Muscle of arm (tissue), 12 donors: ENCODE results near the gene CLEC19A. TPM values are rescaled to one million over a fixed set of nuclear protein-coding genes. Genes with fewer than 3 reads are reported as not detected.

Source experiments
- DNase-seq: peaks from one replicate; pipeline ENCODE4 v3.0.0-alpha.2; 2013
- polyA plus RNA-seq, 12 donors: library from polyadenylated mRNA; unstranded; fragments of 120-200 nt; gene quantifications; one replicate each; pipeline ENCODE4 v1.2.1, GENCODE V29; 2013; ENCODE audit not compliant: insufficient read length in 12 of 12

Gene CLEC19A
- polyA plus RNA-seq, 12 donors: 0.09 to 0.32 (median 0.18) TPM; not detected in 6

- no peak for DNase-seq
Observed at GRCh38 chr16:19328364-19328763, 42.8 kb downstream of the CLEC19A start.

GRCh38 chr16:19329932-19330331, 44.4 kb downstream of the CLEC19A start:
- no peak for DNase-seq

- no peak for DNase-seq
Observed at GRCh38 chr16:19330841-19331397, 45.4 kb downstream of the CLEC19A start.

GRCh38 chr16:19331794-19332193, 46.3 kb downstream of the CLEC19A start:
- no peak for DNase-seq

- DNase-seq: no peak
Observed at GRCh38 chr16:19338335-19338734, 52.8 kb downstream of the CLEC19A start.

- no peak for DNase-seq
Observed at GRCh38 chr16:19344224-19344801, 58.8 kb downstream of the CLEC19A start.

GRCh38 chr16:19344980-19345379, 59.4 kb downstream of the CLEC19A start:
- no peak for DNase-seq

- no peak for DNase-seq
Observed at GRCh38 chr16:19346335-19346922, 60.9 kb downstream of the CLEC19A start.

- no peak for DNase-seq
Observed at GRCh38 chr16:19348125-19348524, 62.6 kb downstream of the CLEC19A start.

- no peak for DNase-seq
Observed at GRCh38 chr16:19348578-19349315, 63.2 kb downstream of the CLEC19A start.

- DNase-seq: no peak
Observed at GRCh38 chr16:19354371-19354770, 68.8 kb downstream of the CLEC19A start.

GRCh38 chr16:19356024-19356952, 70.8 kb downstream of the CLEC19A start:
- no peak for DNase-seq

GRCh38 chr16:19359556-19359955, 74.0 kb downstream of the CLEC19A start:
- DNase-seq: no peak

Other genes starting within 250 kb of the CLEC19A start
- gene COQ7, start 218.1 kb upstream of the CLEC19A start, polyA plus RNA-seq: 10 to 100 TPM in 11 of 12 donors, not detected in 1; 25.1 to 33.1 (median 30.2) TPM
- 10 to 100 TPM in 11 of 12 donors, not detected in 1; 17.7 to 32.3 (median 23.7) TPM for gene ITPRIPL2, start 171.8 kb upstream of the CLEC19A start, polyA plus RNA-seq
- 10 to 100 TPM in 2 of 12 donors, 1 to 10 TPM in 9, not detected in 1; 4.7 to 13.1 (median 5.9) TPM for gene SYT17, start 117.5 kb upstream of the CLEC19A start, polyA plus RNA-seq
- gene TMC5, start 132.2 kb downstream of the CLEC19A start, polyA plus RNA-seq: 1 to 10 TPM in 1 of 12 donors, under 1 TPM in 10, not detected in 1; 0.07 to 3.1 (median 0.25) TPM
- gene GDE1, start 236.4 kb downstream of the CLEC19A start, polyA plus RNA-seq: 100 to 1,000 TPM in 1 of 12 donors, 10 to 100 TPM in 11; 23.5 to 290 (median 57.6) TPM
- 10 to 100 TPM in 11 of 12 donors, not detected in 1; 13.6 to 29.5 (median 20.2) TPM for gene CCP110, start 238.2 kb downstream of the CLEC19A start, polyA plus RNA-seq